ENCODE results near the gene TSEN54.

TSEN54 gene

DNA sequence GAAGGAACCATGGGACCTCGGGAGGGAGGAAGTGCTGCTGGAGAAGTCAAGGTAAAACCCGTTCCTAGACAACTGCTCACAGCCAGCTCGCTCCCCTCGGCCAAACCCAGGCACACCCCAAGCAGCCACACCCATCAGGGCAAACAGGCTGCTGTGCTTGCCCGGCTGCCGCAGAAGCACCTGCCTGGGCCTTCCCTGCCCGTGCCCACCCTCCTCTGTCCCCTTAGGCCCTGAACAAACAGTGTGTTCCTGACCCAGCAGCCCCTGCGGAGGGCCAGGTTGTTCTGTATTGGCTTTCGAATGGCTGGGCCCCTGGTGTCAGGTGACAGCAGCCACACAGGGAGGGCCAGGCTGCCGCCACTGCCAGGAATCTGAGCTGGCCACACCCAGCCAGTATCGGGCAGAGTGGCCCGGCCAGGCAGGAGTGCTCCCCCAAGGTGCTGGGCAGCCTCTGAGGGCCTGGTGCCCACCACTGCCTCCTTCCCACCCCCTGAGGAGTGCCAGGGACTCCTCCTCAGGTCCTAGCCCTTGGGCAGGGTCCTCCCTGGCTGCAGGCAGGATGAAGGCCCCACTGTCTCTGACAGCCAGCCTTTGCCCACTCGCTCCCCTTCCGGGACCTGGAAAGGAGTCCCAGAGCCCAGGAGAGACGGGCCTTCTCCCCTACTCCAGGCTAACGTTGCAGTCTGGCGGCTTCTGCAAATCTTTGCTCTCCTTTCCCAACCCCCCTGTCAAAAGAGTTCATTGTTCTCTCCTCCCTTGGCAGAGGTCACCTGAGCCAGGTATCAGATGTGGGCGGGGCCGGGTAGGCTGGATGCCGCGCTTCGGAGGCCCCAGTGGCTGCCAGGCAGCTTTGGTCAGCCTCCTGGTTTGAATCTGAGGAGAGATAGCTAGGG is 33.2 kb downstream of the TSEN54 start:
- no peak for DNase-seq

DNA sequence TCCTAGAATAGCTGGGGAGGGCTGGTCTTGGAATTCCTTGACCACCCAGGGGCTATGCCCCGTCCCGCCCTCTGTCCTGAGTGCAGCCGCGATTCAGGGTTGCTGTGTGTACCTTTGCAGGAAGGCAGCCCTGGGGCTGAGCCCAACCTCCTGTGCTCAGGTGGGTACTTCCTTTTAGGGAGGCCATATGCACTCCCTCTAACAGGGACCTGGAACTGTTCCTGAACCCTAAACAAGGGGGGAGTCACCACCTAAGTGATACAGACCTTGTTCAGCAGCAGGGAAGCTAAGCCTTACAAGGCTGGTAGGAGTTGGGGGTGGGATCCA is 33.8 kb downstream of the TSEN54 start:
- DNase-seq, result no peak

DNA sequence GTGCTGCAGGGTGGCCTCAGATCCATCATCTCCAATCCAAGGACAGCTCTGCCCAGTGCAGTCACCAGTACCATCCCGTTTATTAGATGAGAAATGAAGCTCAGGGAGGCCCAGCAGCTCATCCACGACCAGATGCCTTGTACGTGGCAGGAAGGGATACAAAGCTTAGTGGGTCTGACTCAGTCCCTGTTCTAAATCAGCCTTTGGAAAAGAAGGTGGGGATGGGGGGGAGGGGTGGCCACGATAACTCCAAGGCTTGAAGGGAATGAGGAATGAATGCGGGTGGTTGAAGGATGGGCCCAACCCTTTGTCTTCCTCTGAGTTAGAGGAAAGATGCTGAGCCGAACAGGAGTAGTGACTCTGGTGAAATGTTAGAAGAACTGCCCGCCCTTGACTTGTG is 34.9 kb downstream of the TSEN54 start:
- DNase-seq, result no peak

DNA sequence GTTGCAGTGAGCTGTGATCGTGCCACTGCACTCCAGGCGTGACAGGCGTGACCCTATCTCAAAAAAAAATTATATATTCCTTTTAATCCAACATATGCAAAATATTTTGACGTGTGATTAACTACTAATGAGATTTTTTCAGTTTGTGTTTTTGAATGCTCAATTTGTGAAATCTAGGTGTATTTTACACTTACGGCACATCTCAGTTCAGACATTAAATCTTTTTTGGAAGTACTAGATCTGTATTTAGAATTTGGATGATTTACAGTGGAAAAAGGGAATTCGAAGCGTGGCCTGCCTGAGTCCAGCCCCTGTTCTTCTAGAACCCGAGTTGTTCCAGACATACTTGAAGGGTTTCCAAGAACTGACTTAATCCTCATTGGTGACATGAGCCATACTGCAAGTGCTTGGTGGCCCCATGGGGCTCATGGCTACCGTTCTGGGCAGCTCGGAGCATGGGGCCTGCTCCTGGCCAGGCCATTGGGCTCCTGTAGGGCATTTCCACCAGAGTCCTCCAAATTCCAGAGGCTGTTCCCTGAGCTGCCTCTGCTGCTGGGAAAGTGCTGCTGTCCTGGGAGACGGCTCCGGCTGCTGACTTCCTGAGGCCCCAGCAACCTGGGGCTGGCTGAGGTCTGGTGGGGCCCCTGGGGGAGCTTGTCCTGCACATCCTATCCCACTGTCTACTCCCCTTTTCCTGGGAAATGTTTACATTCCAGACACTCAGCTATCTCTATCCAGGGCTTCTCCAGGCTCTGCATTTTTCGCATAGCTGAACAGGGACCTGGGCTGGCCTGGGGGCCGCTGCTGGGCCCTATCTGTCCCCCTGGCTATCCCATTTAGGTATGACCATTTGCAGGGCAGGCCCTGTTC is 36.3 kb downstream of the TSEN54 start:
- no peak for DNase-seq

DNA sequence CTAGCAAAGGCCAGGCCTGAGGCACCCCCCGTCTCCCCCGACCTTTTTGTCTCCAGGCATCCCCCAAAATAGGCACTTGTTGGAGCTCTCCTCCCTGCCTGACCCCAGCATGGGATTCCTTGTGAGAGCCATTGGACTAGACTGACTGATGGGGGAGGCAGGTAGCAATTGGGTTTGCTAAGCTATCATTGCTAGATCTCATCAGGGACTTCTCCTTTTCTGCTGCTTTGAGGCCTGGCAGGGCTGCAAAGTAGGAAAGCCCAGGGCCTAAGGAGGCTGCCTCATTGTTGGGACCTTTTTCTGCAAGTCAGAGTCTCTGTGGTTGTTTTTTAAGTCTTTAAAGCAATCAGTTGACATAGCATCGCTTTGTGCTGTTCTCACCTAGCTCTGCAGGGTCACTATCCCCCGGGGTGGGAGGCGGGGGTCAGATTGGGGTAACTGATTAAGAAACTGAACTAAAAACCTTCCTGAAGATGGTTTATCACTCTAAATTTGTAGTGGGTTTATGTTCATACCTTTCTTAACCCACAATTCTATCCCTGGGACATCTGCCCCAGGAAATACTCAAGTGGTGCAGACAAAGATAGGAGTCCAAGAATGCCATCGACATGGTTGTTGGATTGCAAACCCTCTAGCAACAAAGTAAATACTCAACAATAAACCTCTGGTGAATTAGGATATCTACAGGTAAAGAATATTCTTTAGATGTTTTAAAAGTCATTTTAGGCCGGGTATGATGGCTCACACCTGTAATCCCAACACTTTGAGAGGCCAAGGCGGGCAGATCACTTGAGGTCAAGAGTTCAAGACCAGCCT is 37.2 kb downstream of the TSEN54 start:
- DNase-seq, result no peak

DNA sequence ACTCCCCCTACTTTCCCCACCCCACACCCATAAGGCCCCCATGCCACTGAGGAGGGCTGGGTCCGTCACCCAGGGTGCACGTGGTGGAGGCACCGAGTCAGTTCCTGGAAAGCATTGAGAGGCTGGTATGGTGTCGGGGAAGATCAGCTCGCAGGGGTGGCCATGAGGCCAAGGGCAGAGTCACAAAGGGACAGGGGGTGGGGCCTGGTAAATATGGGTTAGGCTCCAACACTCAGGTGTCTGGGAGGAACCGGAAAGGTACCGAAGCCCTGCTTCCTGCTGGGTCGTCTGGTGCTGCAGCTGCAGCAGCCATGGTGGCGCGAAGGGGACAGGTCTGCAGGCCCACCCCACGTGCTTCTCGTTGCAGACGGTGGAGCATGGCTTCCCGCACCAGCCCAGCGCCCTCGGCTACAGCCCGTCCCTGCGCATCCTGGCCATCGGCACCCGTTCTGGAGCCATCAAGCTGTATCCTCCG is 39.4 kb downstream of the TSEN54 start:
- no peak for DNase-seq

DNA sequence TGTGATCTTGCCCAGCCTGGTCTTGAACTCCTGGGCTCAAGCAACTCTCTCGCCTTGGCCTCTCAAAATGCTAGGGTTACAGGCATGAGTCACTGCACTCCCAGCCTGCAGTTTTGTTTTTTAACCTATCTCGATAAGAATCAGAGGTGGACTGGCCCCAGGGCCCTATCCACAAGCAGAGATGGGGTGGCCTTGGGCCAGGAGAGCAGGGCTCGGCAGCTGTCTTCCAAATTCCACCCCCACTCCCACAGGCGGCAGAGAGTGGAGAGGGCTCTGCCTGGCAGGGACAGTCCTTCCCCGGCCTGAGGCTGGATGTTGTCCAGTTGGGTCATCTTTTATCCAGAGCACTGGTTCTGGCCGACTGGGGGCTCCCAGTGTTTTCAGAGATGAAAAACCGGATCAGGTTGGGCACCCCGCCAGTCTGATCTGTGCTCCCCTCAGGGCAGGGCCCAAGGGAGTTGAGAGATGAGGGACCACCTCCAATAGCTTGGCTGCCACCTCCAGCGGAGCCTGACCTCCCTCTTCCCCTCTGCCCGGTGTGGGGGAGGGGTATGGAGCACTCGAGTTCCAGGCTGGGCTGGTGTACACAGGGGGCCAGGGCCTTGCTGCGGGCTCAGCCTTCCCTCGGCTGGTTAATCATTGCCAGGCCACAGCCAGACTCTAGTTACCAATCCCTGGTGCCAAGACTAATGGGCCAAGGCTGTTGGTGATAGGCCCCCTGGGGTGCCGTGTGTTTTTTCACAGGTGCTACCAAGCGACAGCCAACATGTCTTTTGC is 40.9 kb downstream of the TSEN54 start:
- no peak for DNase-seq

DNA sequence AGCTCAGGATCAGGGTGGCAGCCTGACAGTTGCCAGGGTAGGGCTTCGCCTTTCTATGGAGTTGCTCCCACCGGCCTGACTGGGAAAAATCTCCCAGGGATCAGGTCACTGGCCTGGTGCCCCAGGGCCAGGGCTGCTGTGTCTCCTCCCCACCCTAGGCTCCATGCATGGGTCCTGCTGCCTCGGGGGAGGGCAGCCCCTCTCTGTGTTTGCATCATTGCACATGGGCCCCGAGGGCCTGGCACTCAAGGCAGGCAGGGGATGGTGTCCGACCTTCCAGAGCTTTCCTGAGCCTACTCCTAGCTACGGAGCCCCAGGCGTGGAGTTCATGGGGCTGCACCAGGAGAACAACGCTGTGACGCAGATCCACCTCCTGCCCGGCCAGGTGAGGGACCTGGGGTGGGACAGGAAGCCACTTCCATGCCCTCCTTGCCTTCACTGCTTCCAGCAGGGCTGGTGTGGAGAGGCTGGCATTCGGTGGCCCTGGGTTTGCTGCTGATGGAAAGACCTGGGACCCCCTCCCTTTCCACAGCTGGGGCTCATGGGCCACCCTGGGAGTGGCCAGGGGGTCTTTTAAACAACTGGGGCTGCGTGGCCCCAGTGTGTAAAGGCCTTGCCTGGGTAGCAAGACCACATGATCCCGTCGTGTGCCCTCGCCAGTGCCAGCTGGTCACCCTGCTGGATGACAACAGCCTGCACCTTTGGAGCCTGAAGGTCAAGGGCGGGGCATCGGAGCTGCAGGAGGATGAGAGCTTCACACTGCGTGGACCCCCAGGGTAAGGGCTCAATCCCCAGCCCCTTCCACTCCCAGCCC is 41.7 kb downstream of the TSEN54 start:
- DNase-seq, result no peak

DNA sequence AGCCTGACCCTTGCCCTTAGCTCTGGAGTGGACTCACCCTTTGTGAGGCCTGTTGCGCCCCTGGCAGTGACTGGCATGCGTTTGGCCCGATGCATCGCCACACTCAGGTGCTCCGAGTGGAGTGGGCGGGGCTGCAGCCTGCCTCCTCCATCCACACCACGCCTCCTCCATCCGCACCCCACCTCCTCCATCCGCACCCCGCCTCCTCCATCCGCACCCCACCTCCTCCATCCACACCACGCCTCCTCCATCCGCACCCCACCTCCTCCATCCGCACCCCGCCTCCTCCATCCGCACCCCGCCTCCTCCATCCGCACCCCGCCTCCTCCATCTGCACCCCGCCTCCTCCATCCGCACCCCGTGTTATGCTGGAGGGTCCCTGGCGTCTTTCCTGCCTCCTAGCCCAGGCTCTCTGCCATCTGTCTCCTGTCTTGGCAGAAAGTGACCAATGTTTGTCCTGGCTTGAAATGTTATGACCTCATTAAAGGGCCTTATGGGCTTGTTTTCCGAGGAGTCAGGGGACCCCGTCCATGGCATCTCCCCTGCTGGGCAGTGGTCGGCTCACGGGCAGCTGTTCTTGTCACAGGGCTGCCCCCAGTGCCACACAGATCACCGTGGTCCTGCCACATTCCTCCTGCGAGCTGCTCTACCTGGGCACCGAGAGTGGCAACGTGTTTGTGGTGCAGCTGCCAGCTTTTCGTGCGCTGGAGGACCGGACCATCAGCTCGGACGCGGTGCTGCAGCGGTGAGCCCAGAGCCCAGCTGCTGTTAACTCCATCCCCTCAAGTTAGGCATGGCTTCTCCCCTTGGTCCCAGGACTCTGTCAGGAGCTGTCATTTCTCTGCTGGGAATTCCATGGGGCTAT is 42.6 kb downstream of the TSEN54 start:
- DNase-seq, result no peak

DNA sequence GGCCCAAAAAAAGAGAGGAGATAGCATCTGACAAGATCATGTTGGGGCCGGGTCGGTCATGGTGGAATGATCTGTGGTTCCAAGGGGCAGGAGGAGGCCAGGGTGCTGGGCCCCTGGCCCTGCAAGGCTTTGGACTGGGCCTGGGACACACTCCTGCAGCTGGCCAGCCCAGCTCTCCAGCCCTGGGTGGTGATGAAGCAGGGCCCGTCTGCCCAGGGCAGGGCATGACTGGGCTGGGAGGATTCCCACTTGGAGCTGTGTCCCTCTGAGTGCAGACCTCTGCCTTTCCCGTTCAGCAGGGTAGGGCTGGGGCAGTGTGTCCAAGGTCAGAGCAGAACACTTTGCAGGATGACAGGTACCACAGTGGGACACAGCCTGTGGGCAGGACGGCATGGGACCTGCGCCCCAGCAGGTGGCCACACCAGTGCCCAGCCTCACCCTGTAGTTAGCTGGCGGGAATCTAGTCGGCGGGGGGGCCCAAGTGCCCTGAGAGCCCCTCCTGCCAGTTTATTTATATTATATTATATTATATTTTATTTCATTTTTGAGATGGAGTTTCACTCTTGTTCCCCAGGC is 43.7 kb downstream of the TSEN54 start:
- no peak for DNase-seq

DNA sequence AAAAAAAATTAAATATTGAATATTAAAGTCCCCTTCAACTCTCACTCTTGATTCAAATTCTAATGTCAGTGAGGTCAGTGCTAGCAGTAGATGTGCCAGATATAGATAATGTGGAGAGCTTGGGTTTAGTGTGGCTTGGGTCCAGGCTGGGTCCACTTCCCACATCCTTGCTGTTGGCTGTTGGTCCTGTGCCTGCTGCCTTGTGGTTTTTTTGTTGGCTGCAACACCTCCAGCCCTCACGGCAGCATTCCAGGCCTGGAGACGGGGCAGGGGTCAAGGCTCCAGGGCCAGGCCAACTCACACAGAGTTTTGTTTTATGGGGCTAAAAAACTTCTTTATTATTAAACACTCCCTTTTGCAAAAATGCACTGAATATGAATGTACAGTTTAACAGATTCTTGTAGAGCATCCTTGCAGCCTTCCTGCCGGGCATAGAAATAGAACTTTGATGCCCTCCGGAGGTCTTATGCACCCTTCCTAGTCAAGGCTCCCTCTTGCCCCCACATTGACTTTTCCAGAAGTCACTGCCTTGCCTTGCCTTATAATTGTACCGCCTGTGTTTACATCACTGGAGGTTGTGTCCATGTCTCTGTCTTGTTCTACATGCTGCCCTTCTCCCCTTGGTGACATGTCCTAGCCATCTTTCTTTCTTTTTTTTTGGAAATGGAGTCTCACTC is 45.7 kb downstream of the TSEN54 start:
- no peak for DNase-seq

DNA sequence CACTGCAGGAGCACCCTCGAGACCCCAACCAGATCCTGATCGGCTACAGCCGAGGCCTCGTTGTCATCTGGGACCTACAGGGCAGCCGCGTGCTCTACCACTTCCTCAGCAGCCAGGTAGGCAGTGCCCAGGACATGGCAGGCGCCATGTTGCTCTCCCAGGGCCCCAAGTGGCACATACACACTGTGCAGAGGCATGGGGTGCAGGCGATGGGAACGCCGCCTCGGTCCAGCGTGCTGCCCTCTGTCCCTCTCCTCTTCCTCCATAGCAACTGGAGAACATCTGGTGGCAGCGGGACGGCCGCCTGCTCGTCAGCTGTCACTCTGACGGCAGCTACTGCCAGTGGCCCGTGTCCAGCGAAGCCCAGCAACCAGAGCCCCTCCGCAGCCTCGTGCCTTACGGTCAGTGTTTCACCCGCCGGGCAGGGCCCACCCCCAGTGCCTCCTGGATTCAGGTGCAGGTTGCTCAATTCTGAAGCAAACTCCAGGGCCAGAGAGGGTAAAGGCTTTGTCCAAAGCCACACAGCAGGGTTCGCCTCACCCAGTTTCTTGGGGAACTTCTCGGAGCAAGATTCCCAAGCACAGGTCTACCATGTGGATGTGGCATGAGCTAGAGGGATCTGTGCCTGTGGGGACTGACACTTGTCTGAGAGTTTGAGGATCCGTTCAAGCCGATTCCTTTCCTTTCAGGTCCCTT is 46.9 kb downstream of the TSEN54 start:
- no peak for DNase-seq

DNA sequence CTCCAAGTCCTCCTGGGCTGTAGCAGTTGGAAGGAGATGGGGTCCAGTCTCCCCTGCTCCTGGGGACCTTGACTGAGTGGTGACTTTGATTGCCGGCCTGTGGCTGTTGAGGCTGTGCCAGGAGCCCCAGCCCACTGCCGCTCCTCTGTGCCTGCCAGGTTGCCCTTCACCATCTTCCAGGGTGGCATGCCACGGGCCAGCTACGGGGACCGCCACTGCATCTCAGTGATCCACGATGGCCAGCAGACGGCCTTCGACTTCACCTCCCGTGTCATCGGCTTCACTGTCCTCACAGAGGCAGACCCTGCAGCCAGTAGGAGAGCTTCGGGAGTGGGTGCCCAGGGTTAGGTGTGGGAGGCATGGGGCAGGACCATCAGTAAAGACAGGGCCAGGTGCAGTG is 47.9 kb downstream of the TSEN54 start:
- DNase-seq, result no peak

DNA sequence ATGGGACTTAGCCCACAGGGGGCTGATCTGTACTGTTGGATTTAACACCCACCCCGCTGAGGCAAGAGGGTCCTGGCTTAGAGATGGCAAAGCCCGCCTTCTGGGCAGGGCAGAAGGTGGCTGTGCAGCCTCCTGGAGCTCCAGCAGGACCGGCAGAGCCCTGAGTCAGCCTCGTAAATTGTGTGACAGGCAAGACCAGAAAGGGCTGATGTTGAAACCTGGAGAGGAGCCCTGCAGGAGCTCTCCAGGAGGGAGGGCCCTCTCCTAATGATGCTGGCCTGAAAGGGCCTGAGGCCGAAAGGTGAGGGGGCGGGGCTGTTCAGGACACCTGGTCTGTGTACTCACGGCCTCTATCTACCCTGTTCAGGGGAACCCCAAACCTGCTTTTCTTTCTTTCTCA is 48.7 kb downstream of the TSEN54 start:
- DNase-seq, result no peak

DNA sequence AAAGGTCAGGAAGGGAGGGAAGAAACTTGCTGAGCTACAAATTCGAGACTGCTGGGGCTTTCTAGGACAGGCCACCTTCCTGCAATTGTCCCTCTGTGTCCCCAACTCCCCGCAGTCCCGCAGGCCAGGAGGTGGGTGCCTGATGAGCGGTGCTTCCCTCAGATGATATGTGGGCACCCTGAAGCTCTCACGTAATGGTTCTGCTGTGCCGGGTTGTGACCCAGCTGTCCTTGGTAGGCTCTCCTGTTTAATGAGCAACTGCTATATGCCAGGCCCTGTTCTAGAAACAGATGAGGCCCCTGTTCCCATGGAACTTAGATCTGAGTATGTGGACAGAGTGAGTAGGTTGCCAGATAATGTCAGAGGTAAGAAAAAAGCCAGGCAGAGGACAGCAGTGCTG is 49.3 kb downstream of the TSEN54 start:
- no peak for DNase-seq

DNA sequence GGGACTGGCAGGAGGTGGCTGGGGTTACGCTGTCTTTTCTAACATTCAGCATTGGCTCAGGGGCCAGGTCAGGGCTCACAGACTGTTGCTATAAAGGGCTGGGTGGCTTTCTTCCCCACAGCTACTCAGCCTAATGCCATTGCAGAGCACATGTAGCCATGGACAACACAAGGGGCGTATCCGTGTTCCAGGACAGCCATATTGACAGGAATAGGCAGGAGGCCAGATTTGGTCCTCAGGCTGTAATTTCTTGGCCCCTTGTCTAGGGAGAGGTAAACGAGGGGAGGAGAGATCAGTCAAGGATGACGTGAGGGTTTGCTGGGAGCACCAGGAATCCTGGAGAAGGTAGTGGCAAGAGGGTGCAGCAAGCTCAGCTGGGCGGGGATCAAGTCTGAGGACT is 50.1 kb downstream of the TSEN54 start:
- no peak for DNase-seq

DNA sequence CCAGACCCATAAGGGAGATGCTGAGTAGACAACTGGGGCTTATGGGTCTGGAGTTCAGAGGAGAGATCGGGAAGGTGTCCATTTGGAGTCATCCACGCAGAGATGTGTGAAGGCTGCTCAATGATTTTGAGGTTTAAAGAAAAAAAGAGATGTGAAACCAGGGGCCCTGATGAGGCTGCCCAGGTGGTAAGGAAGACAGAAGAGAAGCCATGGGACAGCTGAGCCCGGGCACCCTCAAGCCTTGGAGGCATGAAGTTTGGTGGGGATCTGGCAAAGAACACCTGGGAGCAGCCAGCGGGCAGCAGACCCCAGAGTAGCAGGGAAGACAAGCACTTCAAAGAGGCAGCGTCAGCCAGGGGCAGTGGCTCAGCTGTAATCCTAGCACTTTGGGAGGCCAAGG is 50.5 kb downstream of the TSEN54 start:
- no peak for DNase-seq

DNA sequence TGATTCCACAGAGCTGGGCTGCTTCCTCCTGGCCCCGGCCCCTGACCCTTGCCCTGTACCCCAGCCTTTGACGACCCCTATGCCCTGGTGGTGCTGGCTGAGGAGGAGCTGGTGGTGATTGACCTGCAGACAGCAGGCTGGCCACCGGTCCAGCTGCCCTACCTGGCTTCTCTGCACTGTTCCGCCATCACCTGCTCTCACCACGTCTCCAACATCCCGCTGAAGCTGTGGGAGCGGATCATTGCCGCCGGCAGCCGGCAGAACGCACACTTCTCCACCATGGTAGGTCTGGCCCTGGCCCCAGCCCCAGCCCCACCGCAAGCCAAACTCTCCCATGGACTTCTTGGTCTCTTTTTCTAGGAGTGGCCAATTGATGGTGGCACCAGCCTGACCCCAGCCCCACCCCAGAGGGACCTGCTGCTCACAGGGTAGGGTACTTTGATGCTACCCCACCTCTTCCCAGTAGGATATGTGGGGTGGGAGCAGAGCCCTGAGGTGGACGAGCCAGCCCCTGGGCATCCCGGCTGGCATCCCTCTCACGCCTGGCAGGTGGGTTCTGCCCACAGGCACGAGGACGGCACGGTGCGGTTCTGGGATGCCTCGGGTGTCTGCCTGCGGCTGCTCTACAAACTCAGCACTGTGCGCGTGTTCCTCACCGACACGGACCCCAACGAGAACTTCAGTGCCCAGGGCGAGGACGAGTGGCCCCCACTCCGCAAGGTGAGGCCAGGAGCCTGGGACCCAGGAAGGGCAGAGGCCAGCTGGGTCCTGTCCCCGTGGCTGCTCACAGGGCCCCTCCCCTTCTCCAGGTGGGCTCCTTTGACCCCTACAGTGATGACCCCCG is 52.3 kb downstream of the TSEN54 start:
- DNase-seq, result no peak
